ENCODE results near the gene CA12. TPM values are rescaled to one million over a fixed set of nuclear protein-coding genes. Genes with fewer than 3 reads are reported as not detected.
"Not testable (repeated sequence)": the region's sequence is repeated elsewhere in the genome, so short reads cannot be mapped to it uniquely, and the experiment has no call there.

The CA12 gene
- total RNA-seq, 1 donor: under 0.01 TPM

DNA sequence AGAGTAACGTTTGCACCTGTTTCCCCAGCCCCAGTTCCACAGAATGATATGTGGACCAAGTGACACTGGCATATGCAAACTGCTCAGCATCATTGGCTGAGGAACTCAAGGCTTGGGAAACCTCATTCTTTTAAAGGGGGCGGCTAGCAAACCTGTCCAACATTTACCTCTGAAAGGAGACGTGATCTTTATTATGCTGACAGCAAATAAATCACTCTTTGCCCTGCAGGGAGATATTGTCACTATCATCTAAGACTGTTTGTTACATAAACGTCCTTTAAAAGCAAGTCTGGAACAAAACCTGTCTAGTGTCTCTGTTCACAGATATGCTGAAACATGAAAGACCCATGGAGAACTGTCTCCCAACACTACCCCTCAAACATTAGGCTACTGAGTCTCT, 21.5 kb downstream of the CA12 start:
- DNase-seq (ENCODE audit: low read depth in 2 of 3, low spot score in 2 of 3): no peak

DNA sequence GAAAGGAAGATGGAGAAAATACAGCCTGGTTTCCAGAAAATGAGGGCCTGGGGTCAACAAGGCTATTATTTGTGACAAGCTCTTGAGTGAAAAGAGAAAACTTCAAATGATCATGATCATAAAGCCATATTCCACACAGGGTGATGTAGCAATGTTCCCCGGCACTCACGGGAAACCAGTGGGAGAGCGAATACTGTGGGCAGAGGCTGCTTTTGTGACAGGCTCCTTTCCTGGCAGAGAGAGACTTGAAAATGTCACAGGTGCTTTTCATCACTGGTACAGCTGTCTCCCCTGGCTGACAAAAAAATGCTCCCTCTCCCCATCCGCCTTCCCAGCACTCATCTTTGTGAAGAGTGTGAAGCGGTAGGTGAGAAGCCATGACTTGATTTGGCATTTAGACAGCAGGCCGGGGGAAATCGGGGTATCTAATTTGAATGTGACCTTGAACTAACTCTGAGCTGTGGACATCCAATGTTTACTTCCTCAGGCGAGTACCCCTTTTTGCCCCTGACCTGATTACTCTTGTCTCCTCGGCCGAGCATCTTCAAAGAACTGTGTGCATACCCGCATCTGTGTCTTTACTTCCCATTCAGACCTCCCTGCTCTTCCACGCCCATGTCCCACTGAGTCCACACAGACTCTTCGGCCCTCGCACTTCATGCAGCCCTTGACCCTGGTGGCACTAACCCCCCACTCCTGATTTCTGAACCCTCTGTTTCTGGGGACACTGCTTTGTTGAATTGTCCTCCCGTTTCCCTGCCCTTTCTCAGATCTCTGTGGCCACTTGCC, 23.2 kb downstream of the CA12 start:
- no peak for DNase-seq (ENCODE audit: low read depth in 2 of 3, low spot score in 2 of 3)

DNA sequence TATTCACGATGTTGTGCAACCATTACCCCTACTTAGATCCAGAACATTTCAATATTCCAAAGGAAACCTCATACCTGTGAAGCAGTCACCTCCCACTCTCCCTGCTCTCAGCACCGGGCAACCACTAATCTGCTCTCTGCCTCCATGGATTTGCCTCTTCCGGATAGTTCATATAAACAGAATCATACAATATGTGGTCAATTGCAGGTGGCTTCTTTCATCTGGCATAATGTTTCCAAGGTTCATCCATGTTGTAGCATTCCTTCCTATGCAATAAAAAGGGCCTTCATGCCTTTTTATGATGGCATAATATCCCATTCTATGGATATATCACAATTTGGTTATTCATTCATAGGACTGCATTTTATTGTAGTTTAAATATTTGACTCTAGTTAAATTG, 23.9 kb downstream of the CA12 start:
- DNase-seq (ENCODE audit: low read depth in 2 of 3, low spot score in 2 of 3): no peak

DNA sequence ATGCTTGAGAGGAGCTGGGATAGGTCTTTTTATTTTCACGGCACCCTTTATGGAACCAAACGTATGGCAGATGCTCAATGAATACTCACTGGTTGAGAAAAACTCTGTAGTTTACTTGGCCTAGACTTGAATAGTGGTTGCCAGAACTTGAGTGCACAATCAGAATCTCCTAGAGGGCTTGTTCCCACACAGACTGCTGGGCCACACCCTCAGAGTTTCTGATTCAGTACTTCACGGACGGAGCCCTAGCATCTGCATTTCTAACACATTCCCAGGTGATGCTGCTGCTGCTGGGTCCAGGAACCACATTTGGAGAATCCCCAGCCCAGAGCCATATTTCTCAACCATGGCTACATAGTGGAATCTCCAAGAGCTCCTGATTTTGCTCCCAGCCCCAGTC, 24.6 kb downstream of the CA12 start:
- no peak for DNase-seq (ENCODE audit: low read depth in 2 of 3, low spot score in 2 of 3)

DNA sequence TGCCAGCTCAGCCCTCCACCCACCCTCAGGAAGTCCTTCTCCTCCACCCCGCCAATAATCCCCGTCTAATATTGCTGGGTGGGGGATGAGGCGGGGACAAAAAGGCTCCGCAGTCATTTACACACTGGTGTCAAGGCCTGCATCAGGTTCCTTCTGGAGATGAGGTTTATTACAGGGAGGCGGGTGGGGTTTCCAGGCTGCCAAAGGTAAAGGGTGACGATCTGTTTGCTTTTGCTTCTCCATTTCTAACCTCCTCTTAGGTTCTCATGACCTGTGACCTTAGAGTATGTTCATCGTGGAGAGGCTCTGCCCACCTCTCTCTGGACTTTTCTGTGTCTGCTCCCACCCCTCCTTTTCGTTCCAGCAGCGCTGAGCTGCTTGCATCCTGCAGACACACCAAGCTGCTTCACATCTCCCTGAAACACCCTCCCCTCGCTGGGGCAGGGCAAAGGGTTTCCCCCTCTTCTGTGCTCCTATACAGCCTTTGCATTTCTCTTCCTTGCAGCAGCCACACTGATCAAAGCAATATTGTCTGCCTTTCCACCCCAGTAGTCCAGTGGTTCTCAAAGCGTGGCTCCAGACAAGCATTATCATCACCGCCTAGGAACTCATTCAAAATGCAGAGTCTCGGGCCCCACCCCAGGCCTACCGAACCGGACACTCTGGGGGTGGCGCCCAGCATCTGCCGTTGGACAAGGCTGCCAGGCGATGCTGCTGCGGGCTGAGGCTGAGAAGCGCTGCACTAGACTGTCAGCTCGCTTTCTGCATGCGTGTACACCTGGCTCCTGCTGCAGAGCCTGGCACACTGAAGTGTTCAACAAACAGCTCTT, 26.6 kb downstream of the CA12 start:
- no peak for DNase-seq (ENCODE audit: low read depth in 2 of 3, low spot score in 2 of 3)

DNA sequence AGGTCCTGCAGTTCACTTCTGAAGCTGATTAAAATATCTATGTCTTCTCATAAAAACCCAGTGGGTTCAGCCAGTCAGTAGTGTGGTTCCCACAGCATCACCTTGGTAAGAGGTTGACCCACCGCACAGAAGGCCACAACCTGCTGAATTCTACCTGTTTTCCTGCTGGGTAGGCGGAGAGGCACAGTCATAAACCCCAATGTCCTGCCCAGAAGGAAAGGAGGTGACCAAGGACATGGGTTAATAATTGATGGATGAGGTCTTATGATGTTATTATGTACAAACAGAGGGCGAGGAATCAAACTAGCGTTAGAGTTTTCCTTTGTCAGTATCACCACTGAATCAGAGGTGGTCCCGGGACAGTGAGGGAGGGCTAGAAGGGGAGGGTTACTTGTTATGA, 27.8 kb downstream of the CA12 start:
- DNase-seq (ENCODE audit: low read depth in 2 of 3, low spot score in 2 of 3): no peak

DNA sequence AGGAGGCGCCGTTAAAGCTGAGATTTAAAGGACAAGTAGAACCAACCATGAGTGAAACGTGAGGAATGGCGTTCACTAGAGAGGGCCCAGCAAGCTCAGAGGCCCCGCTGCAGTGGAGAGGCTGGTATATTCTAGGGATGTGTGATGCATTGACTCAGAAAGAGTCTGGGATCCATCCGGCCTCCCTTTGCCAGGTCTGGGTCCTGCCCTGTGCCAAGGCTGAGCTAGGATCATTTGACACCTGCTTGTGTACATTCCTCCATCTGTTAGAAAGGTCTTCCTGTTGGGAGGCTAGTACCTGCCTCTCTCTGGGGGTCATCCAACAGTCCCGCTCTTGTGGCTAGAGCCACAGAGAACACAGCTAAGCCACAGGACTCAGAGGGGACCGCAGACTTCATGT, 28.4 kb downstream of the CA12 start:
- DNase-seq (ENCODE audit: low read depth in 2 of 3, low spot score in 2 of 3): no peak

DNA sequence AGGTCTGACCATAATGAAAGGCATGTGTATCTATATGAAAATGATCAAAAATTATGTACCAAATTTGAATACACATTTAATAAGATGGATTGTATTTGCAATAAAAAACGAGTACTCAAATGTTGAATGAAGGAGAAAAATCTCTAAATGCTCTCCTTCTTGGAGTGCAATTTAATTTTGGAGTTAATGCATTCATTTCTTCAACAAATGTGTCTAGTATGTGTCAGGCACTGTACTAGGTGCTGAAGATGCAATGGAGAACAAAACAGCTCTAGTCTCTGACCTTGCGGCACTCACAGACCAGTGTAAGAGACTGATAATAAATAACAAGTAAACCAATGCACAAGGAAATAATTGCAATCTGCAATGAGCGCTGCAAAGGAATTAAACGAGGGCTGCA, 28.8 kb downstream of the CA12 start:
- DNase-seq (ENCODE audit: low read depth in 2 of 3, low spot score in 2 of 3): no peak

DNA sequence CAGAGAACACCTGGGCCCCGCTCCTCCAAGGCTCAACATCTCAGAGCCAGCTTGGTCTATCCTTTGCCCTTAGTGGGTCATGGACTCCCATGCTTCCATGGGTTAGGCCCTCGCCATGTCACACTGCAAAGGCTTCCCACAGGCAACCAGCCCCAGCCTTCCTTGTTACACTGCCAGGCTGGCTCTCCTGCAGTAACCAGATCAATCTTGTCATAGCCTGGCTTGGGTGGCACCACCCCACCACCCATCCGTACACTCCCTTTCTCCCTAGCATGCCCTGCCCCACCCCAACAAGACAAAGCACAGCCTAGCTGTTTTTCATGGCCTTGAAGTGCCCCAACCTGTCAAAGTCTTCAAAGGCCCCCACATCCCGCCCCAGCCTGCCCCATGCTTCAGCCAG, 30.5 kb downstream of the CA12 start:
- no peak for DNase-seq (ENCODE audit: low read depth in 2 of 3, low spot score in 2 of 3)

DNA sequence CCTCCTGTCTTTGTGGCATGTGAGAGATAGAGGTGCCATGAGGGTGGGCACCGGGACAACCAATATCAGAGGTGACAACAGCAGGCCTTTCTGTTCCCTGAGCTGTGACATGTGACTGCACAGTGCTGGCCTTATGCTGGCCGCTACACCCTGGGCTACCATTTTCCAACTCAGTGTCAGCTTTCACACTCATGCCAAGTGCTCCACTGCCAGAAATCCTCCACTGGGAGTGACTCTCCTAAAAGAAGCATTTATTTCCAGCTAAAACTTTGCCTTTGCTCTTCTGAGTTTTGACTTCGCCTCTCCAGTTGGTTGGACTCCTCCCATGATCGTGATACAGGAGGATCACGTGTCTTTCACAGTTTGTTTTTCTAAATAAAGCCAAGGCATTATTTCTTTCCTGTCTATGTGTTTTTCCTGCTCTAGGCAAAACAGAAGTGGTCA, 31.4 kb downstream of the CA12 start:
- no peak for DNase-seq (ENCODE audit: low read depth in 2 of 3, low spot score in 2 of 3)

DNA sequence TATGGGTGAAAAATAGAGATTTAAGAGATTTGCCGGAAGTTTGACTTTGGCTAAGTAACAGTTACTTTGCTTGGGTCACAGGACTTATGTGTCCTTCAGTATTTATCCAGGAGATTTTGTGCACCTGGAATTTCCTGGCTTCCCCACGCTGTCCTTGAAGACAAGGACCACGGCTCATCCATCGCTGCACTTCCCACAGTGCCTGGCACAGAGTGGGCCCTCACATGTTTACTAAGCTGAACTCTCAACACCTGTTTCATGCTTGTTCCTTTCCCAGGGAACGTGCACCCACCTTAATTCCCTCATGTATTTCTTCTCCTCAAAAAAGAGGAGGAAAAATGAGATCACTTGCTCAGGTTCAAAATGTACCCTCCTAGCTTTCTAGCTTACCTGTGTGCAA, 32.0 kb downstream of the CA12 start:
- no peak for DNase-seq (ENCODE audit: low read depth in 2 of 3, low spot score in 2 of 3)

DNA sequence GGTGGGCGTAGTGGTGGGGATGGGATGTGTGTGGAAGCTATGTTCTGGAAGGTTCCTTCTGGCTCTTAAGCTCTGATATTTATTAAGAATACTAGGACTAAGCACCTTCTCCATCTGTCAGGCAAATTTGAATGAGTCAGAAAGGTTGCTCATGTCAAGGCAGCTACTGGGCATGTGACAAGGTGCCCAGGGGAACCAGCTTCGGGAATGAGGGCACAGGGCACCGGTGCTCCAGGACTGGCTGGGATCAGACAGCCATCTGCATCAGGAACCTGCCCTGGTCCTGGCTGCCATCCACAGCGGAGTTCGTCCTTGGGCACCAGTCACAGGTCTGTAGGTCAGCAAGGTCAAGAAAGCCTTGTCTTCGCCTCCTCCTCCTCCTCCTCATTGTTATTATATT, 32.5 kb downstream of the CA12 start:
- DNase-seq (ENCODE audit: low read depth in 2 of 3, low spot score in 2 of 3): no peak

DNA sequence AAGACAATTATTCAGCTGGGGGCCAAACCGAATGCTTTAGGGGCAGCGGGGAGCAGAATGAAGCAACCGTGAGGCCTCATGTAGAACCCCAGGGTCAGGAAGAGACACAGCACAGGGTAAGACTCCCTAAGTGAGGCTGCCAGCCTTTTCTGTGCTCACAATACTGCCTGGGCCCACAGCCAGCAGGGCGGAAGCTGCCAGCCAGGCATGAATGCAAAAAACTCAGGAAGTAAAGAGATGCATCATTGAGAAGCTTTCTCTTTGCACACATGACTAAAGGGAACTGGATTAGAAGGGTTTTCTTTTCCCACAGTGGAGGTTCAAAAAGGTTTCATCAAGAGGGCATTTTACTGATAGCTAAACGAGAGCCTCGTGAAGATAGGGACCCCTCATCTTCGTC, 33.3 kb downstream of the CA12 start:
- DNase-seq (ENCODE audit: low read depth in 2 of 3, low spot score in 2 of 3): peak in 2 of 3 donors; percentile 18 to 70

DNA sequence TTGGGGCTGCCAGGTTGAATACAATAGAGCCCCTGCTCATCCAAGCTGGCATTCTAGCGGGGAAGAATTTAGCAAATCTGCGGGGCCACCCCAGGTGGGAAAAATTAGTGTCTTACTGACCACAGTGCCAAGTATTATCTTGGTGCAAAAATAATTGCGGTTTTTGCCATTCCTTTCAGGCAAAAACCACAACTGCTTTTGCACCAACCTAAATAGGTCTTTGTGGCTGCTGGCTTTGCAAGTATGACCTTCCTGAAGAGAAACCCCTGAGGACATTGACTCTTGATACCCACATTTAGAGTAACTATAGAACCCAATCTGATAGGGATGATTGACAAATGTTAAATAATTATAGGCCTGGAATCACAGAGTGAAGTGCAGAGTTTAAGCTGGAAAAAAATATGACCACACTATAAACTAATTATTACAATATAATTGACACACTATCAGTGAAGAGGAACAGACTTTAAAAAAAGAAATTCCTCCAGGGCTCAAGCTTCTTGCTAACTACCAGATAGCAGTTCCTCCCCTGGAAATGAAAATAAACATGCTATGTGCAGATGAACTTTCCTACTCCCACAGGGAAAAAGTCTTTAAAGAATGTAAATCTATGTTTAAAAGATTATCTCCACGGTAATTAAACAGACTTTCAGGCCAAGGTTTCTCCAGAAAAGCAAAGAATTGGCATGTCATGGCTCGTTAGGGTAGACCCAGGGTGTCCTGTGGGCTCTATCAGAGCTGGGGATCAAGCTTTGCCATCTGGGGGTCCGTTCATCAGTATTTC, 34.4 kb downstream of the CA12 start:
- DNase-seq (ENCODE audit: low read depth in 2 of 3, low spot score in 2 of 3): no peak

DNA sequence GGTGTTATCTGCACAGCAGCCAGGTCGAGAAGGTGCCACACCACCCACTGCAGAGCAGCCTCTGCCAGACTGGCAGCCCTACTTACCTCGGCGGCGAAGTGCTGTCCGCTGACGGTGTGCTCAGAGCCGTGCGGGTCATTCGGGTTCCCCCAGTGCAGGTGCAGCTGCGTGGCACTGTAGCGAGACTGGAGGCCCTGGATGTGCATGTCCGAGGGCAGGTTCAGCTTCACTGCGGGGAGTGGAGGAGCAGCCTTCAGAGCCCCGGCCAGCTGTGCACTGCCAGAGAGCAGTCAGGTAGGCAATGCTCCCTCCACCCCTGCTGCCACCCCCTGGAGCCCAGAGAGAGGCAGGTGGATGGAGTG, 36.3 kb downstream of the CA12 start:
- no peak for DNase-seq (ENCODE audit: low read depth in 2 of 3, low spot score in 2 of 3)

DNA sequence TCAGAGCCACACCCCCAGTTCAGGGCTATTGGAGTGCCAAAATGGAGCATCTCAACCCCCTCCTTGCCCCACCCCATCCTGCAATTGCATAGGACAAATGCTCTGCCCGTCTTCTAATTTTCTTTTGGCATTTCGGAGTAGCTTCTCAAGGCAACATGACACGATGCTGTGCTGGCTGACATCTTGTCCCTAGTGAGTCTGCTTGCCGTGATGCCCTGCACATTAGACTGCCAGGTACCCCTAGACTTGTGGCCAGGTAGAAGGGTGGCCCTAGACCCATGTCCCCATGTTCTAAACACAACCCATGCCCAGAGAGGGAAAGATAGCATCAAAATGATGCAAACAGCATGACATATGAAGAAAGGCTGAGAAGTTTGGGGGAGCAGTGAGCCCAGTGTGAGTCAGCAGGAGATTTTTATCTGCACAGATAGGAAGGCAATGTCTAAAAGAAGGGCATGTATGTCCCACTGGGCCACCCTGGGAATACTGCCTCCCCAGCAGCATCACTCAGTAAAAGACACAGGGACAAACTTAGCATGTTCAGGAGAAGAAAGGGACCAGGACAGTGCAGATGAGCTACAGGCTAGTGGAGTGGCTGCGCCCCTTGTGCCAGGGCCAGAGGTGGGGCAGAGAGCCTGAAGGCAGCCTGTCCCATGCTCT, 36.8 kb downstream of the CA12 start:
- DNase-seq (ENCODE audit: low read depth in 2 of 3, low spot score in 2 of 3): no peak

DNA sequence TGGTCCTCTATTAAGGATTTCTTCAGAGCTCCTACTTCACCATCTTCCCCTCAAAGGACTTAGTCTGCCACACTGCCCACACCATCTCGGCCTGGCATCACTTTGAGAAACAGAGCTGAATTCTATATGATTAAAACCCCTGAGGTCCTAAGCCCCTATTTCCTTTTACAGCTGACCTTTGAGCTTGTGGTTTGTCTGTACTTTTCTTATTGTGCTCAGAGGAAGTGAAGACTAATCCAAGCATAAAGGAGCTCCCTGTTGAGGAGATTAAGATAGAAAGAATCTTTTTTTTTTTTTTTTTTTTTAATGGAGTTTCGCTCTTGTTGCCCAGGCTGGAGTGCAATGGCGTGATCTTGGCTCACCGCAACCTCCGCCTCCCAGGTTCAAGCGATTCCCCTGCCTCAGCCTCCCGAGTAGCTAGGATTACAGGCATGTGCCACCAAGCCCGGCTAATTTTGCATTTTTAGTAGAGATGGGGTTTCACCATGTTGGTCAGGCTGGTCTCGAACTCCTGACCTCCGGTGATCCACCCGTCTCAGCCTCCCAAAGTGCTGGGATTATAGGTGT, 38.6 kb downstream of the CA12 start:
- DNase-seq (ENCODE audit: low read depth in 2 of 3, low spot score in 2 of 3): not testable (repeated sequence)

DNA sequence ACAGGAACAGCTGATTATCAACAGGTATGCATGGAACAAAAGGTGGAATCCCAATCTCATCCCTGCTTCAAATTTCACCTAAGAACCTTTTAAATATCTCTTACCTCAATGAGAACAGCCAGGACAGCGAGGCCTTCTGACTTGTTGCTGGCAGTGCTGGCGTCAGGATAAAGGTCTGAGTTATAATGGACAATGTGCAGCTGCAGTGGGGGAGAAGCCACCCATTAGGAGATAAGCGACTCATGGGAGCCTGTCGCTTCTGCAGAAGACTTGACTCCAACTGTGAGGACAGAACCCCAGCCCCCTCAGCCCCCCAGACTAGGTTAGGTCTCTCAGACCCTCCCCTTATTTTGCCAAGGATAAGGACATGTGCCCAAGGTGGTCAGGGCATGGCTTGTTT, 39.7 kb downstream of the CA12 start:
- no peak for DNase-seq (ENCODE audit: low read depth in 2 of 3, low spot score in 2 of 3)

DNA sequence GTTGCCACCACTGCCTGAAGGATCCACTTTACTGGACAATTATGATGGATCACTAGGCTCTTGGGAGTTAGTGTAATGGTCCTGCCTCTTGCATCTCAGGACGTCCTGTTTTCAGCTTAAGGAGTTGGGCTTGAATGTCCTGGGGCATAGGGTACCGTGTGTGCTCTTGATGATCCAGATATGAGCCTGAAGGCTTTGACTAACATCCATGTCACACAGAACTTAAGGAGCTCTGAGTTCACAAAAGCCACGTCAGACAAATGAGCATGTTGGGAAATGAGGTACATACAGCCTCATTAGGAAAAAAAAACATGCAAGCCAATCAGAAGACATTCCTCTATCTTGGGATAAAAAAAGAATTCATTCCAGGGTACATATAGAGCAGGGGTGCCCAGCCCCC, 40.8 kb downstream of the CA12 start:
- no peak for DNase-seq (ENCODE audit: low read depth in 2 of 3, low spot score in 2 of 3)

DNA sequence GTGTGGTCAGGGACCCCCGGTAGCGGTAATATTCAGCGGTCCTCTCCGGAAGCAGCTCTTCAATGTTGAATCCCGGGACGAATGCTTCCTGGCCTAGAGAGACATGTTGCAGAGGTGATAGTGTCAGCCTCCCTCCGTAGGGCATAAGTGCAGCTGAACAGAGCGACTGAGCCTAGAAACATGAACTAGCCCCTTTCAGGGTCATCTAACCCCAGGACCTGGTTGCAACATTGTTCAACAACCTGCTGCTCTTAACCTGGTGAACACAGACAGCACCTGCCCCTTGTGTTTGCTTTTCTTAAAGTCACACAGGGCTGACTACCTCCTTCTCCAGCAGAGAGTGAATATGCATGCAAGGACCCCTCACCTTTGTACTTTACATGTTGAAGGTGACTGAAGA, 41.3 kb downstream of the CA12 start:
- no peak for DNase-seq (ENCODE audit: low read depth in 2 of 3, low spot score in 2 of 3)

DNA sequence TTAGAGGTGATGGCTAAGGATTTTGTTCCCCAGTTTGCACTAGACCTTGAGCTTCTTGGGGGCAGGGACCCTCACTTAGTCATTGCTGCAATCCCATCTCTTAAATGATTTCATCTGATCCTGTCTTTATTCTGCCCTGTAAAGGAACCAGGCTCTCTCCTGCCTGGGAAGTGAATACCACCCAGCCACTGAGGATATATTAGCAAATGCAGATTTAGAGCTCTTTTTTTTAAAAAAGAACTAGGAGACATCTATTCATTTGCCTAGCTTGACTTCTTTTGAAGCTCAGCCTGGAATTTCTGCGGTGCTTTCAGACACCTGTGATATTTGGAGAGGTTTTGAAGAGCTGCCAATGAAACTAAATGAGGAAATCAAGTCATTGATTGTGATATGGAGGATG, 41.8 kb downstream of the CA12 start:
- DNase-seq (ENCODE audit: low read depth in 2 of 3, low spot score in 2 of 3): no peak
